HepG2 (cell line): ENCODE data around the gene CREBBP. TPM values are rescaled to one million over a fixed set of nuclear protein-coding genes. Genes with fewer than 3 reads are reported as not detected.

ENCODE experiments used
- ATAC-seq: fragments of 200-7000 bp; cut with Tn5 transposase; 3 replicates; pipeline ENCODE4 v1.9.1; 2020; ENCODE audit warnings: mild to moderate bottlenecking, moderate library complexity
- BruUV-seq: library from RNA; stranded (reverse); fragments of 400-500 nt; replicated peaks from 2 replicates; lab custom pipeline; 2021; lab: Mats Ljungman, UMichigan
- CTCF ChIA-PET: fragments of 300-600 bp; formaldehyde crosslinking; extraction: SDS; loops from one replicate; lab custom pipeline; 2021; ENCODE audit warnings: low total read pairs, inconsistent platforms, low intra/inter-chr PET ratio; lab: Yijun Ruan, JAX
- POLR2A ChIA-PET: fragments of 350-600 bp; sonication (Branson Sonifier 250); formaldehyde crosslinking; loops from one replicate; lab custom pipeline; 2020; ENCODE audit warnings: antibody characterized with exemption, inconsistent platforms; lab: Yijun Ruan, JAX
- DNase-seq: peaks from one replicate; pipeline ENCODE4 v3.0.0-alpha.2; 2015; ENCODE audit warnings: low spot score
- FAIRE-seq: peaks from 3 replicates; lab custom pipeline; 2011; peaks lifted over from hg19 to GRCh38; lab: Jason Lieb, UNC
- H2AFZ ChIP-seq: one replicate; pipeline ENCODE4 v1.6.1; 2011; ENCODE audit warnings: low read length, inconsistent platforms
- H3K27ac ChIP-seq: fragments of 300-600 bp; 3 replicates; pipeline ENCODE4 v1.8.0; 2011; ENCODE audit warnings: mixed run types, mild to moderate bottlenecking, mixed read lengths, low read length, inconsistent platforms; ENCODE audit not compliant: insufficient read depth; ENCODE audit errors: extremely low read length
- H3K27me3 ChIP-seq, 2 experiments: fragments of 200-600 bp in 1 of 2; 2 replicates in 1 of 2; 3 replicates in 1 of 2; pipeline versions ENCODE4 v1.6.0 to v1.8.0; 2011; ENCODE audit warnings: low read length in 2 of 2, mild to moderate bottlenecking in 2 of 2, moderate library complexity in 2 of 2, inconsistent platforms in 1 of 2; ENCODE audit not compliant: insufficient read depth in 2 of 2, control insufficient read depth in 1 of 2
- H3K36me3 ChIP-seq, 2 experiments: fragments of 200-600 bp in 1 of 2; replicated peaks in 1 of 2; 2 replicates in 1 of 2; 3 replicates in 1 of 2; pipeline versions ENCODE4 v1.5.1 to v1.8.0; 2011; ENCODE audit warnings: low read length in 2 of 2, inconsistent platforms in 1 of 2; ENCODE audit not compliant: insufficient read depth in 2 of 2, control insufficient read depth in 1 of 2
- H3K4me1 ChIP-seq: 2 replicates; pipeline ENCODE4 v1.5.1; 2012; ENCODE audit warnings: low read length, inconsistent platforms; ENCODE audit not compliant: insufficient read depth
- H3K4me2 ChIP-seq: 2 replicates; pipeline ENCODE4 v1.6.0; 2011; ENCODE audit warnings: low read depth, low read length, inconsistent platforms
- H3K4me3 ChIP-seq, 3 experiments: fragments of 200-600 bp in 1 of 3; sonication (generic), shearing (Covaris generic) in 1 of 3; replicated peaks in 1 of 3; 2 replicates each; pipeline ENCODE4 v1.5.1; 2011 to 2016; ENCODE audit warnings: low read length in 3 of 3, inconsistent platforms in 2 of 3, low read depth in 2 of 3, mild to moderate bottlenecking in 2 of 3, control low read depth in 1 of 3, mixed read lengths in 1 of 3; ENCODE audit not compliant: insufficient read depth in 1 of 3
- H3K79me2 ChIP-seq: one replicate; pipeline ENCODE4 v1.6.1; 2011; ENCODE audit warnings: low read length, inconsistent platforms; ENCODE audit not compliant: insufficient read depth
- H3K9ac ChIP-seq: 2 replicates; pipeline ENCODE4 v1.6.0; 2011; ENCODE audit warnings: mild to moderate bottlenecking, low read depth, low read length, inconsistent platforms; ENCODE audit not compliant: insufficient read depth
- H3K9me3 ChIP-seq: 2 replicates; pipeline ENCODE4 v1.5.1; 2012; ENCODE audit warnings: mild to moderate bottlenecking, low read length
- H4K20me1 ChIP-seq: 2 replicates; pipeline ENCODE4 v1.6.0; 2011; ENCODE audit warnings: inconsistent platforms, mild to moderate bottlenecking, low read length, moderate library complexity; ENCODE audit not compliant: insufficient read depth
- GTF2F1 ChIP-seq: fragments of 150-350 bp; IDR thresholded peaks from 2 replicates; pipeline ENCODE4 v1.6.1; 2014; ENCODE audit warnings: low read length
- SKIL ChIP-seq: sonication (generic); formaldehyde crosslinking; IDR thresholded peaks from 2 replicates; pipeline ENCODE4 v1.8.0; 2022; ENCODE audit warnings: missing genetic modification reagents, mild to moderate bottlenecking, moderate library complexity, borderline replicate concordance
- ZNF136 ChIP-seq: sonication (generic); formaldehyde crosslinking; IDR thresholded peaks from 2 replicates; pipeline ENCODE4 v1.8.1; 2022; ENCODE audit warnings: low read depth, mild to moderate bottlenecking, moderate library complexity, missing genetic modification reagents
- ZNF274 ChIP-seq: sonication (generic); formaldehyde crosslinking; IDR thresholded peaks from 2 replicates; pipeline ENCODE4 v1.5.1; 2020; ENCODE audit warnings: mild to moderate bottlenecking, missing genetic modification reagents
- ZNF781 ChIP-seq: sonication (generic); formaldehyde crosslinking; IDR thresholded peaks from 2 replicates; pipeline ENCODE4 v1.5.1; 2020; ENCODE audit warnings: borderline replicate concordance, mild to moderate bottlenecking, missing genetic modification reagents; ENCODE audit errors: not compliant biosample characterization
- WGBS: methylation state at CpG from one replicate; pipeline ENCODE4 v1.1.6; 2017; ENCODE audit warnings: low lambda C conversion rate; 5-methylcytosine and 5-hydroxymethylcytosine counted together
- in situ Hi-C: cut with HindIII; loops from 2 replicates; pipeline ENCODE4 v1.10.0; 2017; ENCODE audit warnings: low pct_unique_long_range_greater_than_20kb; ENCODE audit not compliant: extremely low pct_ligation_motif_present
- intact Hi-C: fragments of 100-400 bp; cut with micrococcal nuclease; formaldehyde crosslinking; loops from one replicate; pipeline ENCODE4 v1.10.0; 2022; ENCODE audit not compliant: unreplicated experiment
- polyA plus RNA-seq, 8 experiments: library from polyadenylated mRNA; depleted of rRNA in 3 of 8; stranded (reverse) in 7 of 8; unstranded in 1 of 8; fragments of >200 nt; fragmentation: Illumina TruSeq in 4 of 8; extraction: Trizol in 4 of 8; gene quantifications; 2 replicates each; pipeline versions ENCODE4 v1.2.1 to v1.2.3, GENCODE V29; 2011 to 2016; ENCODE audit warnings: low read depth in 4 of 8, missing spikeins in 1 of 8, mixed read lengths in 1 of 8; ENCODE audit not compliant: insufficient read depth in 1 of 8
- total RNA-seq, 5 experiments: library from RNA; depleted of rRNA; stranded (reverse); fragments of >200 nt; fragmentation: Illumina TruSeq; extraction: Trizol; gene quantifications; 2 replicates each; pipeline ENCODE4 v1.2.3, GENCODE V29; 2016; ENCODE audit warnings: low read depth in 1 of 5
- TF ChIP-seq, protein P1 (sequence below): sonication (generic); formaldehyde crosslinking; IDR thresholded peaks from 2 replicates; pipeline ENCODE4 v1.4.0; 2020; ENCODE audit warnings: missing genetic modification reagents, borderline replicate concordance

CREBBP gene
- total and polyA plus RNA-seq, 2 of the 13 experiments (the other 11 are each of a cell fraction or from before 2014, with no cell fraction given) = 5.3 to 10.4 TPM

DNA sequence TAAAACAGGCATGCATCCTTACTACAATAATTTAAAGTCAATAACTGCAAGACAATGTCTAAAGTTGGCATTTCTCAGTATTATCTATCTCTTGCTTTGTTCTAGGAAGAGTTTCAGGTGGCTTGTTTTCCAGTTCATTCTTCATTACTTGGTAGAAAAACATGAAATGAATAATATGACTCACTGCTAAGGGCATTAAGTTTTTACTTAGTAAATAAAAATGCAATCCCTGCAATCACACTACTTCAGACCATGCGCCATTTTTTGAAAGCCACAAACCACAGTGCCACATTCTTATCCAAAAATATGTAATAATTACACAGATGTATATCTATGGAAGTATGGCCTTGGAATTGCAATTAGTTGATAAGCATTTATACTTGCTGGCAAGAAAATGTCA lies 55.4 kb downstream of the CREBBP start:
- Histone ChIP-seq H3K9me3 (no peaks in the 10 kb centered on the region), H3K27me3 (no peaks in the 10 kb centered on the region), H3K9ac (no peak overlapping the region), H4K20me1 (peaks cover 38% of the 10 kb centered on the region), H3K4me1 (peaks cover 34% of the 10 kb centered on the region), H2AFZ (no peak overlapping the region), H3K79me2 (peaks cover 93% of the 10 kb centered on the region)
- BruUV-seq = no TSS peak
- intact Hi-C loops (no loop called here), in situ Hi-C loops (no loop called here)
- DNase-seq = no peak
- TF ChIP-seq SKIL (no peak), ZNF781 (CRISPR knock-in tag) (no peak), GTF2F1 (no peak), ZNF274 (no peak), ZNF136 (CRISPR knock-in tag) (no peak)
- TF ChIP-seq, protein P1, sequence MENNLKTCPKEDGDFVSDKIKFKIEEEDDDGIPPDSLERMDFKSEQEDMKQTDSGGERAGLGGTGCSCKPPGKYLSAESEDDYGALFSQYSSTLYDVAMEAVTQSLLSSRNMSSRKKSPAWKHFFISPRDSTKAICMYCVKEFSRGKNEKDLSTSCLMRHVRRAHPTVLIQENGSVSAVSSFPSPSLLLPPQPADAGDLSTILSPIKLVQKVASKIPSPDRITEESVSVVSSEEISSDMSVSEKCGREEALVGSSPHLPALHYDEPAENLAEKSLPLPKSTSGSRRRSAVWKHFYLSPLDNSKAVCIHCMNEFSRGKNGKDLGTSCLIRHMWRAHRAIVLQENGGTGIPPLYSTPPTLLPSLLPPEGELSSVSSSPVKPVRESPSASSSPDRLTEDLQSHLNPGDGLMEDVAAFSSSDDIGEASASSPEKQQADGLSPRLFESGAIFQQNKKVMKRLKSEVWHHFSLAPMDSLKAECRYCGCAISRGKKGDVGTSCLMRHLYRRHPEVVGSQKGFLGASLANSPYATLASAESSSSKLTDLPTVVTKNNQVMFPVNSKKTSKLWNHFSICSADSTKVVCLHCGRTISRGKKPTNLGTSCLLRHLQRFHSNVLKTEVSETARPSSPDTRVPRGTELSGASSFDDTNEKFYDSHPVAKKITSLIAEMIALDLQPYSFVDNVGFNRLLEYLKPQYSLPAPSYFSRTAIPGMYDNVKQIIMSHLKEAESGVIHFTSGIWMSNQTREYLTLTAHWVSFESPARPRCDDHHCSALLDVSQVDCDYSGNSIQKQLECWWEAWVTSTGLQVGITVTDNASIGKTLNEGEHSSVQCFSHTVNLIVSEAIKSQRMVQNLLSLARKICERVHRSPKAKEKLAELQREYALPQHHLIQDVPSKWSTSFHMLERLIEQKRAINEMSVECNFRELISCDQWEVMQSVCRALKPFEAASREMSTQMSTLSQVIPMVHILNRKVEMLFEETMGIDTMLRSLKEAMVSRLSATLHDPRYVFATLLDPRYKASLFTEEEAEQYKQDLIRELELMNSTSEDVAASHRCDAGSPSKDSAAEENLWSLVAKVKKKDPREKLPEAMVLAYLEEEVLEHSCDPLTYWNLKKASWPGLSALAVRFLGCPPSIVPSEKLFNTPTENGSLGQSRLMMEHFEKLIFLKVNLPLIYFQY (CRISPR knock-in tag) = no peak
- TF ChIP-seq, all 625 proteins: peak for 0
- Histone ChIP-seq H3K4me2 (no peak overlapping the region), H3K4me3 (no peak overlapping the region), H3K36me3 (peaks cover 4 to 14% of the 10 kb centered on the region in 2 experiments; a peak in 3 of 5 replicates), H3K27ac (no peak overlapping the region)
- POLR2A ChIA-PET = no interaction called here
- FAIRE-seq (no peak), ATAC-seq (no peak)
- 100% methylated on average over 1 of the region's 1 CpG for WGBS
- CTCF ChIA-PET = no interaction called here
